Endothelial cell of umbilical vein (primary cell): ENCODE results near the gene MEF2D. TPM values are rescaled to one million over a fixed set of nuclear protein-coding genes. Genes with fewer than 3 reads are reported as not detected.

Source experiments
- BruUV-seq: library from RNA; stranded (reverse); fragments of 400-500 nt; replicated peaks from 2 replicates; lab custom pipeline; 2021; lab: Mats Ljungman, UMichigan
- CTCF ChIA-PET: fragments of 300-600, 350-600 bp; sonication (Branson Sonifier 250); formaldehyde crosslinking; loops from one replicate; lab custom pipeline; 2021; ENCODE audit warnings: antibody characterized with exemption, inconsistent platforms; lab: Charles Lee
- POLR2A ChIA-PET: fragments of 300-600, 350-600 bp; sonication (Branson Sonifier 250); formaldehyde crosslinking; loops from one replicate; lab custom pipeline; 2021; ENCODE audit warnings: antibody characterized with exemption, inconsistent platforms; lab: Charles Lee
- DNase-seq: peaks from one replicate; pipeline ENCODE4 v3.0.0-alpha.2; 2011; ENCODE audit warnings: low read depth, low spot score
- FAIRE-seq: peaks from 2 replicates; lab custom pipeline; 2011; peaks lifted over from hg19 to GRCh38; lab: Jason Lieb, UNC
- H2AFZ ChIP-seq: 2 replicates; pipeline ENCODE4 v1.6.0; 2012; ENCODE audit warnings: low read depth, low read length, control low read depth, inconsistent platforms
- H3K27ac ChIP-seq: 2 replicates; pipeline ENCODE4 v1.5.1; 2011; ENCODE audit warnings: low read depth, mild to moderate bottlenecking, control low read depth, low read length, moderate library complexity; ENCODE audit not compliant: insufficient read depth
- H3K27me3 ChIP-seq, 2 experiments: 2 replicates each; pipeline versions ENCODE4 v1.6.0 to v1.6.1; 2011; ENCODE audit warnings: low read length in 2 of 2, mixed read lengths in 1 of 2; ENCODE audit not compliant: control insufficient read depth in 2 of 2, insufficient read depth in 2 of 2
- H3K36me3 ChIP-seq, 2 experiments: 2 replicates in 1 of 2; 3 replicates in 1 of 2; pipeline ENCODE4 v1.5.1; 2011; ENCODE audit warnings: low read length in 2 of 2, mild to moderate bottlenecking in 1 of 2, moderate library complexity in 1 of 2; ENCODE audit not compliant: control insufficient read depth in 2 of 2, insufficient read depth in 2 of 2; ENCODE audit errors: extremely low read depth in 1 of 2
- H3K4me1 ChIP-seq: 3 replicates; pipeline ENCODE4 v1.5.1; 2011; ENCODE audit warnings: mild to moderate bottlenecking, low read length; ENCODE audit not compliant: control insufficient read depth, insufficient read depth; ENCODE audit errors: extremely low read depth
- H3K4me2 ChIP-seq: 2 replicates; pipeline ENCODE4 v1.6.1; 2011; ENCODE audit warnings: low read length, control low read depth, mixed read lengths; ENCODE audit not compliant: insufficient read depth
- H3K4me3 ChIP-seq, 3 experiments: fragments of 200-600 bp in 1 of 3; sonication (generic), shearing (Covaris generic) in 1 of 3; replicated peaks in 1 of 3; 2 replicates each; pipeline ENCODE4 v1.5.1; 2011 to 2016; ENCODE audit warnings: control low read depth in 3 of 3, low read length in 3 of 3, mild to moderate bottlenecking in 2 of 3, inconsistent platforms in 1 of 3, low read depth in 1 of 3, moderate library complexity in 1 of 3; ENCODE audit not compliant: insufficient read depth in 1 of 3
- H3K79me2 ChIP-seq: 2 replicates; pipeline ENCODE4 v1.6.0; 2012; ENCODE audit warnings: low read length, inconsistent platforms; ENCODE audit not compliant: control insufficient read depth, insufficient read depth
- H3K9ac ChIP-seq: replicated peaks from 2 replicates; pipeline ENCODE3; 2011; ENCODE audit warnings: low read length, control low read depth; ENCODE audit not compliant: insufficient read depth; ENCODE audit errors: extremely low read depth
- H3K9me1 ChIP-seq: replicated peaks from 3 replicates; pipeline ENCODE4 v1.6.0; 2011; ENCODE audit warnings: mild to moderate bottlenecking, low read length; ENCODE audit not compliant: control insufficient read depth, insufficient read depth; ENCODE audit errors: extremely low read depth
- H3K9me3 ChIP-seq: replicated peaks from 2 replicates; pipeline ENCODE4 v1.5.1; 2012; ENCODE audit warnings: low read length, inconsistent platforms; ENCODE audit not compliant: control insufficient read depth, insufficient read depth
- H4K20me1 ChIP-seq: replicated peaks from 2 replicates; pipeline ENCODE3; 2011; ENCODE audit warnings: mild to moderate bottlenecking, low read length; ENCODE audit not compliant: control insufficient read depth, insufficient read depth; ENCODE audit errors: extremely low read depth
- EZH2 ChIP-seq: IDR thresholded peaks from 2 replicates; pipeline ENCODE4 v1.6.1; 2012; ENCODE audit warnings: borderline replicate concordance, low read depth, mild to moderate bottlenecking, moderate library complexity, low read length, inconsistent platforms; ENCODE audit not compliant: severe bottlenecking
- FOS ChIP-seq: IDR thresholded peaks from 2 replicates; pipeline ENCODE4 v1.6.1; 2011; ENCODE audit warnings: mild to moderate bottlenecking, low read length, moderate library complexity, borderline replicate concordance; ENCODE audit not compliant: insufficient read depth
- GATA2 ChIP-seq: IDR thresholded peaks from 2 replicates; pipeline ENCODE4 v1.7.0; 2011; ENCODE audit warnings: low read depth, mild to moderate bottlenecking, moderate library complexity, mixed read lengths, low read length; ENCODE audit not compliant: insufficient read length, insufficient read depth
- JUN ChIP-seq: IDR thresholded peaks from 2 replicates; pipeline ENCODE4 v1.6.1; 2011; ENCODE audit warnings: borderline replicate concordance, low read depth; ENCODE audit not compliant: insufficient read length, insufficient read depth
- MYC ChIP-seq: IDR thresholded peaks from one replicate; pipeline ENCODE4 v1.6.1; 2011; ENCODE audit warnings: mild to moderate bottlenecking, low read depth, low read length
- POLR2A ChIP-seq: IDR thresholded peaks from 2 replicates; pipeline ENCODE4 v1.6.1; 2012; ENCODE audit warnings: low read depth, mild to moderate bottlenecking, control low read depth, low read length
- POLR2AphosphoS5 ChIP-seq: IDR thresholded peaks from 2 replicates; pipeline ENCODE4 v1.6.1; 2012; ENCODE audit warnings: low read depth, mild to moderate bottlenecking, control low read depth, low read length, moderate library complexity; ENCODE audit not compliant: insufficient read depth
- dilution Hi-C: fragments of 300-500 bp; cut with MboI; formaldehyde crosslinking; loops from one replicate; pipeline ENCODE4 v1.15.0; 2019; ENCODE audit warnings: low sequenced_read_pairs; ENCODE audit not compliant: extremely low pct_ligation_motif_present
- intact Hi-C: fragments of 100-400 bp; cut with micrococcal nuclease; formaldehyde crosslinking; loops from one replicate; pipeline ENCODE4 v1.10.0; 2022
- polyA plus RNA-seq, 4 experiments: library from polyadenylated mRNA; depleted of rRNA in 3 of 4; stranded (reverse) in 3 of 4; unstranded in 1 of 4; fragments of >200 nt; gene quantifications; 2 replicates each; pipeline versions ENCODE4 v1.2.1 to v1.2.3, GENCODE V29; 2011 to 2012; ENCODE audit warnings: missing spikeins in 1 of 4
- total RNA-seq: library from RNA; stranded (reverse); gene quantifications from 2 replicates; pipeline ENCODE4 v1.2.3, GENCODE V29; 2021
- TF ChIP-seq, protein P1 (sequence below): IDR thresholded peaks from 2 replicates; pipeline ENCODE4 v1.6.1; 2011; ENCODE audit not compliant: insufficient read depth, insufficient read length
- TF ChIP-seq, protein P2 (sequence below), 2 donors: IDR thresholded peaks; 1 replicate in 1 of 2; 2 replicates in 1 of 2; pipeline ENCODE4 v1.5.1; 2011; ENCODE audit warnings: low read length in 2 of 2, mild to moderate bottlenecking in 2 of 2, moderate library complexity in 2 of 2, control low read depth in 1 of 2, inconsistent platforms in 1 of 2, low read depth in 1 of 2; ENCODE audit not compliant: insufficient read depth in 1 of 2; ENCODE audit errors: extremely low read depth in 1 of 2

MEF2D gene
- total and polyA plus RNA-seq, 2 donors (not counting 3 experiments of a cell fraction or from before 2014, with no cell fraction given): 45.4 to 52.2 TPM

DNA sequence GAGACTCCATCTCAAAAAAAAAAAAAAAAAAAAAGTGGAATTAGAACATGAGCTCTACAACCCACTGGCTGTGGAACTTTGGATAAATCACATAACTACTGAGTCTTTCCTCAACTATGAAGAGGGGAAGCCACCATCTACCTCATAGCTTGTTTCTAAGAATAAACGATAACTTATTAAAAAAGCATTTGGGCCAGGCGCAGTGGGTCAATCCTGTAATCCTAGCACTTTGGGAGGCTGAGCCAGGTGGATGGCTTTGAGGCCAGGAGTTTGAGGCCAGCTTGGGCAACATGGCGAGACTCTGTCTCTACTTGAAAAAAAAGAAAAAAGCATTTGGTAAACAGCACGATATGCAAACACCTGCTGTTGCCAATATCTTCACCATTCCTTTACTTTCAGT is 31.8 kb upstream of the MEF2D start:
- POLR2A ChIA-PET: no interaction called here
- Histone ChIP-seq H2AFZ (no peak overlapping the region), H3K9me1 (no peaks in the 10 kb centered on the region), H3K9me3 (no peaks in the 10 kb centered on the region), H4K20me1 (no peaks in the 10 kb centered on the region), H3K79me2 (no peaks in the 10 kb centered on the region), H3K4me3 (no peak overlapping the region), H3K27ac (no peak overlapping the region), H3K4me2 (no peak overlapping the region), H3K4me1 (no peaks in the 10 kb centered on the region), H3K9ac (no peak overlapping the region), H3K36me3 (peaks cover 4 to 12% of the 10 kb centered on the region in 2 experiments), H3K27me3 (no peaks in the 10 kb centered on the region)
- DNase-seq (no peak), FAIRE-seq (no peak)
- dilution Hi-C loops: no loop called here
- intact Hi-C loops: no loop called here
- TF ChIP-seq FOS: no peak
- TF ChIP-seq, protein P1, sequence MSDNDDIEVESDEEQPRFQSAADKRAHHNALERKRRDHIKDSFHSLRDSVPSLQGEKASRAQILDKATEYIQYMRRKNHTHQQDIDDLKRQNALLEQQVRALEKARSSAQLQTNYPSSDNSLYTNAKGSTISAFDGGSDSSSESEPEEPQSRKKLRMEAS: no peak
- TF ChIP-seq MYC: no peak
- no peak for TF ChIP-seq GATA2
- TF ChIP-seq EZH2: no peak
- no peak for TF ChIP-seq POLR2A
- TF ChIP-seq, protein P2, sequence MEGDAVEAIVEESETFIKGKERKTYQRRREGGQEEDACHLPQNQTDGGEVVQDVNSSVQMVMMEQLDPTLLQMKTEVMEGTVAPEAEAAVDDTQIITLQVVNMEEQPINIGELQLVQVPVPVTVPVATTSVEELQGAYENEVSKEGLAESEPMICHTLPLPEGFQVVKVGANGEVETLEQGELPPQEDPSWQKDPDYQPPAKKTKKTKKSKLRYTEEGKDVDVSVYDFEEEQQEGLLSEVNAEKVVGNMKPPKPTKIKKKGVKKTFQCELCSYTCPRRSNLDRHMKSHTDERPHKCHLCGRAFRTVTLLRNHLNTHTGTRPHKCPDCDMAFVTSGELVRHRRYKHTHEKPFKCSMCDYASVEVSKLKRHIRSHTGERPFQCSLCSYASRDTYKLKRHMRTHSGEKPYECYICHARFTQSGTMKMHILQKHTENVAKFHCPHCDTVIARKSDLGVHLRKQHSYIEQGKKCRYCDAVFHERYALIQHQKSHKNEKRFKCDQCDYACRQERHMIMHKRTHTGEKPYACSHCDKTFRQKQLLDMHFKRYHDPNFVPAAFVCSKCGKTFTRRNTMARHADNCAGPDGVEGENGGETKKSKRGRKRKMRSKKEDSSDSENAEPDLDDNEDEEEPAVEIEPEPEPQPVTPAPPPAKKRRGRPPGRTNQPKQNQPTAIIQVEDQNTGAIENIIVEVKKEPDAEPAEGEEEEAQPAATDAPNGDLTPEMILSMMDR (IDR thresholded peaks at IDR 0.05; ENCODE audit: extremely low read depth in 1 of 2, insufficient read depth in 1 of 2, low read depth in 1 of 2, low read length in 2 of 2): no peak
- no peak for TF ChIP-seq POLR2AphosphoS5
- TF ChIP-seq JUN: no peak
- no TSS peak for BruUV-seq
- CTCF ChIA-PET: interaction anchor here (0.7 to 3.4 kb wide), 6 partner anchors 11 to 82 kb away, joined by 3 to 21 read pairs (median 4); no protein-coding TSS in a partner anchor
